ENCODE measurements around the gene CEP120. TPM values are rescaled to one million over a fixed set of nuclear protein-coding genes. Genes with fewer than 3 reads are reported as not detected.

Gene CEP120
- total and polyA plus RNA-seq, 7 donors: 2.5 to 15.0 (median 5.3) TPM

GRCh38 chr5:123297866-123298265 lies 125.3 kb downstream of the CEP120 start:
- Histone ChIP-seq H3K36me3 (ENCODE audit: insufficient read depth in 1 of 2, low read depth in 1 of 2) (no peaks in the 10 kb centered on the region), H3K4me3 (no peak overlapping the region), H3K27ac (no peak overlapping the region), H3K9me3 (no peaks in the 10 kb centered on the region), H3K27me3 (ENCODE audit: insufficient read depth in 3 of 3, low read length in 2 of 3) (no peaks in the 10 kb centered on the region), H3K4me1 (no peaks in the 10 kb centered on the region)
- intact Hi-C loops (cut with DNase I): no loop called here
- TF ChIP-seq, protein P1, sequence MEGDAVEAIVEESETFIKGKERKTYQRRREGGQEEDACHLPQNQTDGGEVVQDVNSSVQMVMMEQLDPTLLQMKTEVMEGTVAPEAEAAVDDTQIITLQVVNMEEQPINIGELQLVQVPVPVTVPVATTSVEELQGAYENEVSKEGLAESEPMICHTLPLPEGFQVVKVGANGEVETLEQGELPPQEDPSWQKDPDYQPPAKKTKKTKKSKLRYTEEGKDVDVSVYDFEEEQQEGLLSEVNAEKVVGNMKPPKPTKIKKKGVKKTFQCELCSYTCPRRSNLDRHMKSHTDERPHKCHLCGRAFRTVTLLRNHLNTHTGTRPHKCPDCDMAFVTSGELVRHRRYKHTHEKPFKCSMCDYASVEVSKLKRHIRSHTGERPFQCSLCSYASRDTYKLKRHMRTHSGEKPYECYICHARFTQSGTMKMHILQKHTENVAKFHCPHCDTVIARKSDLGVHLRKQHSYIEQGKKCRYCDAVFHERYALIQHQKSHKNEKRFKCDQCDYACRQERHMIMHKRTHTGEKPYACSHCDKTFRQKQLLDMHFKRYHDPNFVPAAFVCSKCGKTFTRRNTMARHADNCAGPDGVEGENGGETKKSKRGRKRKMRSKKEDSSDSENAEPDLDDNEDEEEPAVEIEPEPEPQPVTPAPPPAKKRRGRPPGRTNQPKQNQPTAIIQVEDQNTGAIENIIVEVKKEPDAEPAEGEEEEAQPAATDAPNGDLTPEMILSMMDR (IDR thresholded peaks at IDR 0.05): no peak
- DNase-seq (no peak), ATAC-seq (no peak)
- WGBS, 3 donors: 88 to 97% (median 90%) methylated on average over 1 of the region's 1 CpG

- H3K36me3 ChIP-seq (ENCODE audit: insufficient read depth in 1 of 2, low read depth in 1 of 2): no peaks in the 10 kb centered on the region
- WGBS, 3 donors: 83 to 88% (median 85%) methylated on average over 2 of the region's 2 CpGs
- H3K4me3 ChIP-seq: no peak overlapping the region
- no peaks in the 10 kb centered on the region for H3K9me3 ChIP-seq
- no peaks in the 10 kb centered on the region for H3K4me1 ChIP-seq
- no peaks in the 10 kb centered on the region for H3K27me3 ChIP-seq (ENCODE audit: insufficient read depth in 3 of 3, low read length in 2 of 3)
- no peak overlapping the region for H3K27ac ChIP-seq
- intact Hi-C loops (cut with DNase I): no loop called here
- TF ChIP-seq, protein P1 (IDR thresholded peaks at IDR 0.05): no peak
- no peak for ATAC-seq
- DNase-seq: no peak
These were observed 125.9 kb downstream of the CEP120 start for GRCh38 chr5:123297198-123297831.

Other genes with a start within 250 kb of the CEP120 start
- 10 to 100 TPM; 11.3 to 19.4 (median 16.2) TPM for gene CSNK1G3, start 88.8 kb upstream of the CEP120 start, total RNA-seq
- gene CSNK1G3, start 88.8 kb upstream of the CEP120 start, polyA plus RNA-seq: 1 to 10 TPM; 3.8 to 7.5 (median 5.0) TPM